ENCODE results near the gene CLTRN. TPM values are rescaled to one million over a fixed set of nuclear protein-coding genes. Genes with fewer than 3 reads are reported as not detected.
"Not testable (repeated sequence)": the region's sequence is repeated elsewhere in the genome, so short reads cannot be mapped to it uniquely, and the experiment has no call there.

The CLTRN gene
- total and polyA plus RNA-seq, 2 donors (not counting 1 experiment from before 2014, with no cell fraction given): 0.42 to 0.46 TPM

DNA sequence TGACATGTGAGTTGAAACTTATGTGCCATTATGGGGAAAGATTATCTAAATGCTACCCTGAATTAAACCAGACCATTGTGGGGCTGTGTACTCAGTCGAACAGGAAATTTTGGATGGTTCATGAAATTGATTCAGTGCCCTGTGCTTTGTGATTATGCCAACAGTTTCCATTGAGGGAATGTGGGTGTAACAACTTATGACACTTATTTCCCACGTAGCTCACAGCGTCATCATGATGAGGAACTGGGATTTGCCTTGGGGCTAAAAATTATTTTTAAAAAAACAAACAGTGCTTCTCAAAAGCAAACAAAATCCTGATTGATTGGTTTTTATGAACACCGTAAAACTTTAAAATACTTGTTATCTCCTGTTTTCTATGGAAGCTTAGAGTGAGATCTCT lies 8.3 kb upstream of the CLTRN start:
- peaks cover 0 to 4% (median 0%) of the 10 kb centered on the region in 4 experiments for H3K27me3 ChIP-seq (replicated peaks in 1 of 4; ENCODE audit: control extremely low read depth in 1 of 4, control insufficient read depth in 3 of 4, insufficient read depth in 4 of 4, low read length in 3 of 4)
- H3K36me3 ChIP-seq (replicated peaks in 1 of 2; ENCODE audit: control extremely low read depth in 1 of 2, control insufficient read depth in 1 of 2, extremely low read depth in 1 of 2, insufficient read depth in 2 of 2, low read length in 1 of 2): no peaks in the 10 kb centered on the region
- no peak overlapping the region for H3K4me3 ChIP-seq (ENCODE audit: control extremely low read depth in 1 of 5, extremely low read depth in 1 of 5, insufficient read depth in 1 of 5, low read depth in 2 of 5, low read length in 4 of 5)
- Mint-ChIP-seq H3K4me3 (no peak overlapping the region), H3K27me3 (no peaks in the 10 kb centered on the region), H3K9me3 (ENCODE audit: insufficient read depth) (no peaks in the 10 kb centered on the region), H3K27ac (no peak overlapping the region), H3K4me1 (peaks cover 13% of the 10 kb centered on the region)
- H3K4me2 ChIP-seq (replicated peaks; ENCODE audit: low read depth, low read length, poor library complexity, severe bottlenecking): no peak overlapping the region
- peaks cover 23% of the 10 kb centered on the region for H3K79me2 ChIP-seq (ENCODE audit: control insufficient read depth, insufficient read depth, low read length)
- H3K27ac ChIP-seq (ENCODE audit: low read length in 2 of 2): no peak overlapping the region
- H3K9me3 ChIP-seq (ENCODE audit: control extremely low read depth in 1 of 3, control insufficient read depth in 2 of 3, insufficient read depth in 1 of 3, low read length in 2 of 3): no peaks in the 10 kb centered on the region
- CTCF ChIA-PET: no interaction called here
- no CpG with 5 or more reads among the region's 4 CpGs for WGBS (ENCODE audit: insufficient coverage)
- DNase-seq: no peak
- no peak for TF ChIP-seq EZH2 (IDR thresholded peaks at IDR 0.05; ENCODE audit: borderline replicate concordance, insufficient read depth, low read depth, low read length, poor library complexity, severe bottlenecking)
- TF ChIP-seq, protein P1, sequence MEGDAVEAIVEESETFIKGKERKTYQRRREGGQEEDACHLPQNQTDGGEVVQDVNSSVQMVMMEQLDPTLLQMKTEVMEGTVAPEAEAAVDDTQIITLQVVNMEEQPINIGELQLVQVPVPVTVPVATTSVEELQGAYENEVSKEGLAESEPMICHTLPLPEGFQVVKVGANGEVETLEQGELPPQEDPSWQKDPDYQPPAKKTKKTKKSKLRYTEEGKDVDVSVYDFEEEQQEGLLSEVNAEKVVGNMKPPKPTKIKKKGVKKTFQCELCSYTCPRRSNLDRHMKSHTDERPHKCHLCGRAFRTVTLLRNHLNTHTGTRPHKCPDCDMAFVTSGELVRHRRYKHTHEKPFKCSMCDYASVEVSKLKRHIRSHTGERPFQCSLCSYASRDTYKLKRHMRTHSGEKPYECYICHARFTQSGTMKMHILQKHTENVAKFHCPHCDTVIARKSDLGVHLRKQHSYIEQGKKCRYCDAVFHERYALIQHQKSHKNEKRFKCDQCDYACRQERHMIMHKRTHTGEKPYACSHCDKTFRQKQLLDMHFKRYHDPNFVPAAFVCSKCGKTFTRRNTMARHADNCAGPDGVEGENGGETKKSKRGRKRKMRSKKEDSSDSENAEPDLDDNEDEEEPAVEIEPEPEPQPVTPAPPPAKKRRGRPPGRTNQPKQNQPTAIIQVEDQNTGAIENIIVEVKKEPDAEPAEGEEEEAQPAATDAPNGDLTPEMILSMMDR (IDR thresholded peaks at IDR 0.05): no peak
- intact Hi-C loops (cut with micrococcal nuclease): loop anchor here (5.0 kb wide), 1 partner anchor 1641 kb away; no protein-coding TSS in a partner anchor
- ATAC-seq (ENCODE audit: low read depth): no peak
- POLR2A ChIA-PET: no interaction called here
- H3K4me1 ChIP-seq (ENCODE audit: control insufficient read depth in 2 of 2, insufficient read depth in 2 of 2, low read length in 2 of 2): peaks cover 16 to 17% of the 10 kb centered on the region in 2 donors
- no peaks in the 10 kb centered on the region for H4K20me1 ChIP-seq (ENCODE audit: control insufficient read depth, insufficient read depth, low read length, poor library complexity, severe bottlenecking)
- no peak overlapping the region for H2AFZ ChIP-seq (ENCODE audit: insufficient read depth, low read depth, low read length, poor library complexity, severe bottlenecking)
- H3K9ac ChIP-seq (ENCODE audit: low read length): no peak overlapping the region

DNA sequence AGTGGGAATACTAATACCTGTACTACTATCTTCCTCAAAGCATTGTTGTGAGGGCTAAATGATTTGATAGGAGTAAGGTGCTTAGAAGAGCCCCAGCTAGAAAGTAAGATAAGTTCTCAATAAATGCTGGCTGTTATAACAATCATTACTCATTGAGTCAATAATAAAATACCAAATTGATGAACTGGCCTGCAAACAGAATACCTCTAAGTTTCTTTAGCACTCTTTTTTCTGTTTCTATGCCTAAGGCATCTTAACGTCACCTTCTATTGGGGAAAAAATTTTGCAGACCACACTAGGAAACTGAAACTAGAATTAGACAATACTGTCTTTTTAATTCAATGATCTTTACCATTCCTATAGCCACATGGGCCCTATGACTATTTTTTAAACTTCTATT lies 1.2 kb downstream of the CLTRN start:
- WGBS (ENCODE audit: insufficient coverage): no CpG with 5 or more reads among the region's 1 CpG
- ATAC-seq (ENCODE audit: low read depth) (no peak), DNase-seq (no peak)
- CTCF ChIA-PET: no interaction called here
- Histone ChIP-seq H3K27ac (ENCODE audit: low read length in 2 of 2) (no peak overlapping the region), H3K4me2 (replicated peaks; ENCODE audit: low read depth, low read length, poor library complexity, severe bottlenecking) (no peak overlapping the region), H3K27me3 (replicated peaks in 1 of 4; ENCODE audit: control extremely low read depth in 1 of 4, control insufficient read depth in 3 of 4, insufficient read depth in 4 of 4, low read length in 3 of 4) (peaks cover 0 to 37% (median 2%) of the 10 kb centered on the region in 4 experiments), H4K20me1 (ENCODE audit: control insufficient read depth, insufficient read depth, low read length, poor library complexity, severe bottlenecking) (no peaks in the 10 kb centered on the region), H3K36me3 (replicated peaks in 1 of 2; ENCODE audit: control extremely low read depth in 1 of 2, control insufficient read depth in 1 of 2, extremely low read depth in 1 of 2, insufficient read depth in 2 of 2, low read length in 1 of 2) (no peaks in the 10 kb centered on the region), H3K9me3 (ENCODE audit: control extremely low read depth in 1 of 3, control insufficient read depth in 2 of 3, insufficient read depth in 1 of 3, low read length in 2 of 3) (no peaks in the 10 kb centered on the region), H3K4me3 (ENCODE audit: control extremely low read depth in 1 of 5, extremely low read depth in 1 of 5, insufficient read depth in 1 of 5, low read depth in 2 of 5, low read length in 4 of 5) (no peak overlapping the region), H3K4me1 (ENCODE audit: control insufficient read depth in 2 of 2, insufficient read depth in 2 of 2, low read length in 2 of 2) (no peaks in the 10 kb centered on the region), H2AFZ (ENCODE audit: insufficient read depth, low read depth, low read length, poor library complexity, severe bottlenecking) (no peak overlapping the region), H3K79me2 (ENCODE audit: control insufficient read depth, insufficient read depth, low read length) (no peaks in the 10 kb centered on the region), H3K9ac (ENCODE audit: low read length) (no peak overlapping the region)
- Mint-ChIP-seq H3K27me3 (peaks cover 16% of the 10 kb centered on the region), H3K4me3 (no peak overlapping the region), H3K4me1 (no peaks in the 10 kb centered on the region), H3K27ac (no peak overlapping the region), H3K9me3 (ENCODE audit: insufficient read depth) (no peaks in the 10 kb centered on the region)
- TF ChIP-seq EZH2 (IDR thresholded peaks at IDR 0.05; ENCODE audit: borderline replicate concordance, insufficient read depth, low read depth, low read length, poor library complexity, severe bottlenecking): no peak
- TF ChIP-seq, protein P1 (IDR thresholded peaks at IDR 0.05): no peak
- intact Hi-C loops (cut with micrococcal nuclease): no loop called here
- POLR2A ChIA-PET: no interaction called here

DNA sequence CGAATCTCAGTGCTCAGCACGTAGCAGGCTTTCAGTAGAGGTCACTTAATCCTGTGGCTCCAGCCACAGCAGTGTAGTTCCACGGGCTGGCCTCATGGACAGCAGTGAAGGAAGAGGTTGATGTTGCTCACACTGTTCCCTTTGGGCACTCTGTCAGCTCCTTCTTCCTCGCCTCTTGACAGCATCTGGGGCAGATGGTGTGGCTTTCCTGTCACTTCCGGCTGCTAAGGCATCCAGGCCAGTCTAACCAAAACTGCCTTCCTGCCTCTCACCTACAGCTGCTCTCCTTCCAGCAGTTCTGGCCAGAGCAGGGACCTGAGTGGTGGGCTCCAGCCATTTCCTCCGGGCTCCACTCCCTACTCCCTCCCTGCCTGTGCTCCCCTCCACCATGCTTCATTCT lies 9.8 kb downstream of the CLTRN start:
- H3K4me3 Mint-ChIP-seq, CTCF ChIA-PET: not testable (repeated sequence)

More for the DNA sequence above, 9.8 kb downstream of the CLTRN start:
- H3K9me3 Mint-ChIP-seq (ENCODE audit: insufficient read depth); H3K27me3 ChIP-seq (replicated peaks in 1 of 4; ENCODE audit: control extremely low read depth in 1 of 4, control insufficient read depth in 3 of 4, insufficient read depth in 4 of 4, low read length in 3 of 4); H3K4me1 ChIP-seq (ENCODE audit: control insufficient read depth in 2 of 2, insufficient read depth in 2 of 2, low read length in 2 of 2); H3K36me3 ChIP-seq (replicated peaks in 1 of 2; ENCODE audit: control extremely low read depth in 1 of 2, control insufficient read depth in 1 of 2, extremely low read depth in 1 of 2, insufficient read depth in 2 of 2, low read length in 1 of 2); H2AFZ ChIP-seq (ENCODE audit: insufficient read depth, low read depth, low read length, poor library complexity, severe bottlenecking); ATAC-seq (ENCODE audit: low read depth); H3K27ac ChIP-seq (ENCODE audit: low read length in 2 of 2); DNase-seq; H3K4me3 ChIP-seq (ENCODE audit: control extremely low read depth in 1 of 5, extremely low read depth in 1 of 5, insufficient read depth in 1 of 5, low read depth in 2 of 5, low read length in 4 of 5); H3K4me1 Mint-ChIP-seq; H4K20me1 ChIP-seq (ENCODE audit: control insufficient read depth, insufficient read depth, low read length, poor library complexity, severe bottlenecking); intact Hi-C loops (cut with micrococcal nuclease); H3K27me3 Mint-ChIP-seq; H3K9me3 ChIP-seq (ENCODE audit: control extremely low read depth in 1 of 3, control insufficient read depth in 2 of 3, insufficient read depth in 1 of 3, low read length in 2 of 3); H3K27ac Mint-ChIP-seq; H3K79me2 ChIP-seq (ENCODE audit: control insufficient read depth, insufficient read depth, low read length); H3K9ac ChIP-seq (ENCODE audit: low read length); H3K4me2 ChIP-seq (replicated peaks; ENCODE audit: low read depth, low read length, poor library complexity, severe bottlenecking); POLR2A ChIA-PET: not testable (repeated sequence)
- no CpG with 5 or more reads among the region's 6 CpGs for WGBS (ENCODE audit: insufficient coverage)
